A549 (cell line): Measurements from ENCODE around the gene SNX25. TPM values are rescaled to one million over a fixed set of nuclear protein-coding genes. Genes with fewer than 3 reads are reported as not detected.

Experiments used
- ATAC-seq, 2 experiments: fragments of 200-7000 bp in 1 of 2; fragments of >200 bp in 1 of 2; cut with Nextera tagmentation in 1 of 2; cut with Tn5 transposase in 1 of 2; 3 replicates each; pipeline versions ENCODE4 v1.8.0 to v1.9.1; 2018 to 2020; ENCODE audit warnings: mild to moderate bottlenecking in 1 of 2, moderate library complexity in 1 of 2
- CTCF ChIA-PET: fragments of 300-600 bp; sonication (Branson Sonifier 250); formaldehyde crosslinking; extraction: SDS; loops from one replicate; lab custom pipeline; 2021; ENCODE audit warnings: antibody characterized with exemption, inconsistent platforms; lab: Yijun Ruan, JAX
- POLR2A ChIA-PET: fragments of 350-600 bp; formaldehyde crosslinking; extraction: SDS; loops from one replicate; lab custom pipeline; 2021; ENCODE audit warnings: antibody characterized with exemption, inconsistent platforms; lab: Yijun Ruan, JAX
- DNase-seq, 2 experiments: peaks; one replicate each; pipeline versions ENCODE4 v3.0.0 to v3.0.0-alpha.2; 2011 to 2016; ENCODE audit warnings: low read depth in 1 of 2, low spot score in 1 of 2
- FAIRE-seq: peaks from 2 replicates; lab custom pipeline; 2011; peaks lifted over from hg19 to GRCh38; lab: Jason Lieb, UNC
- H3K27ac ChIP-seq, 2 experiments: fragments of >200 bp; sonication (Bioruptor Twin); formaldehyde crosslinking; 3 replicates each; pipeline ENCODE4 v1.5.1; 2016 to 2017
- H3K4me1 ChIP-seq: fragments of >200 bp; sonication (Bioruptor Twin); formaldehyde crosslinking; 3 replicates; pipeline ENCODE4 v1.6.1; 2016
- H3K4me2 ChIP-seq: fragments of >200 bp; sonication (Bioruptor Twin); formaldehyde crosslinking; 3 replicates; pipeline ENCODE4 v1.6.1; 2016
- H3K4me3 ChIP-seq: fragments of >200 bp; sonication (Bioruptor Twin); formaldehyde crosslinking; 3 replicates; pipeline ENCODE4 v1.5.1; 2016
- H3K9me3 ChIP-seq: fragments of >200 bp; sonication (Bioruptor Twin); formaldehyde crosslinking; 3 replicates; pipeline ENCODE4 v1.6.1; 2016
- CBX2 ChIP-seq: fragments of 200-600 bp; sonication (generic); IDR thresholded peaks from 2 replicates; pipeline ENCODE4 v1.6.1; 2016; ENCODE audit warnings: low read depth, mild to moderate bottlenecking, borderline replicate concordance
- EHMT2 ChIP-seq: fragments of 200-600 bp; sonication (generic); IDR thresholded peaks from 2 replicates; pipeline ENCODE4 v1.6.1; 2016; ENCODE audit warnings: antibody characterized with exemption, low read depth, mild to moderate bottlenecking, moderate library complexity
- FOSL2 ChIP-seq, 2 experiments: fragments of 450-650 bp in 1 of 2; fragments of >200 bp in 1 of 2; sonication (Bioruptor Twin) in 1 of 2; formaldehyde crosslinking; IDR thresholded peaks; 2 replicates each; pipeline versions ENCODE4 v1.5.0 to v1.6.1; 2016 to 2020; ENCODE audit warnings: mild to moderate bottlenecking in 1 of 2, moderate library complexity in 1 of 2
- HEYL ChIP-seq: fragments of 250-450 bp; sonication (Bioruptor Pico); IDR thresholded peaks from 2 replicates; pipeline ENCODE4 v1.8.0; 2021; ENCODE audit warnings: mild to moderate bottlenecking, moderate library complexity
- HOXB13 ChIP-seq: fragments of 250-450 bp; sonication (Bioruptor Pico); IDR thresholded peaks from 2 replicates; pipeline ENCODE4 v1.5.0; 2020; ENCODE audit warnings: low read depth, mild to moderate bottlenecking, moderate library complexity
- HOXB5 ChIP-seq: fragments of 250-450 bp; sonication (Bioruptor Pico); IDR thresholded peaks from 2 replicates; pipeline ENCODE4 v1.5.0; 2020; ENCODE audit warnings: mild to moderate bottlenecking, moderate library complexity
- JUN ChIP-seq, 2 experiments: fragments of >200 bp; sonication (Bioruptor Twin); formaldehyde crosslinking; IDR thresholded peaks; 2 replicates in 1 of 2; 3 replicates in 1 of 2; pipeline ENCODE4 v1.6.1; 2016 to 2017
- KDM5A ChIP-seq: fragments of 200-600 bp; sonication (generic); IDR thresholded peaks from 2 replicates; pipeline ENCODE4 v1.6.1; 2016; ENCODE audit warnings: antibody characterized with exemption, mild to moderate bottlenecking
- MYC ChIP-seq: IDR thresholded peaks from 2 replicates; pipeline ENCODE4 v1.6.1; 2012; ENCODE audit warnings: mild to moderate bottlenecking, inconsistent platforms, low read length, improper control_type of control experiment, borderline replicate concordance
- NFE2L2 ChIP-seq: fragments of 150-350 bp; conservative IDR thresholded peaks from 2 replicates; pipeline ENCODE4 v1.6.1; 2014; ENCODE audit warnings: low read length
- NR3C1 ChIP-seq: fragments of >200 bp; sonication (Bioruptor Twin); formaldehyde crosslinking; IDR thresholded peaks from 3 replicates; pipeline ENCODE4 v1.6.1; 2017
- PHF8 ChIP-seq: fragments of 200-600 bp; sonication (generic); IDR thresholded peaks from 2 replicates; pipeline ENCODE4 v1.6.1; 2016; ENCODE audit warnings: low read depth, mild to moderate bottlenecking, antibody characterized with exemption, moderate library complexity, borderline replicate concordance
- POLR2A ChIP-seq: IDR thresholded peaks from 2 replicates; pipeline ENCODE4 v1.6.1; 2012; ENCODE audit warnings: mild to moderate bottlenecking, low read length
- POLR2AphosphoS2 ChIP-seq: conservative IDR thresholded peaks from 2 replicates; pipeline ENCODE4 v1.6.1; 2012; ENCODE audit warnings: low read length, improper control_type of control experiment, inconsistent platforms
- RARB ChIP-seq: fragments of 250-450 bp; sonication (Bioruptor Pico); IDR thresholded peaks from 2 replicates; pipeline ENCODE4 v1.8.0; 2021; ENCODE audit warnings: mild to moderate bottlenecking, moderate library complexity
- RCOR1 ChIP-seq: fragments of 150-350 bp; IDR thresholded peaks from 2 replicates; pipeline ENCODE4 v1.6.1; 2014; ENCODE audit warnings: antibody characterized with exemption, low read length, low read depth
- SREBF2 ChIP-seq: fragments of 450-650 bp; IDR thresholded peaks from 2 replicates; pipeline ENCODE4 v1.6.1; 2014; ENCODE audit warnings: mild to moderate bottlenecking, moderate library complexity
- TP53 ChIP-seq: fragments of 250-450 bp; sonication (Bioruptor Pico); IDR thresholded peaks from 2 replicates; pipeline ENCODE4 v1.5.0; 2021; ENCODE audit warnings: mild to moderate bottlenecking, moderate library complexity
- ZC3H11A ChIP-seq: fragments of 450-650 bp; IDR thresholded peaks from 2 replicates; pipeline ENCODE4 v1.6.1; 2014; ENCODE audit warnings: antibody characterized with exemption, mild to moderate bottlenecking
- WGBS: methylation state at CpG from one replicate; pipeline ENCODE4 v1.1.6; 2017; ENCODE audit errors: missing lambda C conversion rate; 5-methylcytosine and 5-hydroxymethylcytosine counted together
- polyA plus RNA-seq, 4 experiments: library from polyadenylated mRNA; depleted of rRNA in 3 of 4; stranded (reverse); fragments of >200 nt; fragmentation: RNase III in 1 of 4; extraction: RNeasy Plus Mini Kit Qiagen cat#74134 plus additional on column Dnase treatment in 1 of 4; gene quantifications; 2 replicates in 3 of 4; 3 replicates in 1 of 4; pipeline ENCODE4 v1.2.3, GENCODE V29; 2011 to 2017
- TF ChIP-seq, protein P1 (sequence below): fragments of 250-450 bp; sonication (Bioruptor Pico); IDR thresholded peaks from 2 replicates; pipeline ENCODE4 v1.5.0; 2021; ENCODE audit warnings: mild to moderate bottlenecking, moderate library complexity, borderline replicate concordance
- TF ChIP-seq, protein P2 (sequence below): fragments of >200 bp; sonication (Bioruptor Twin); formaldehyde crosslinking; IDR thresholded peaks from 3 replicates; pipeline ENCODE4 v1.6.1; 2016
- TF ChIP-seq, protein P3 (sequence below): fragments of 450-650 bp; IDR thresholded peaks from 2 replicates; pipeline ENCODE4 v1.6.1; 2014; ENCODE audit warnings: antibody characterized with exemption
- TF ChIP-seq, protein P4 (sequence below): fragments of 200-600 bp; sonication (generic); IDR thresholded peaks from 2 replicates; pipeline ENCODE4 v1.6.1; 2016; ENCODE audit warnings: antibody characterized with exemption, mild to moderate bottlenecking, moderate library complexity
- TF ChIP-seq, protein P5 (sequence below): IDR thresholded peaks from 2 replicates; pipeline ENCODE4 v1.6.1; 2012

Gene SNX25
- polyA plus RNA-seq, 2 of the 4 experiments (the other 2 are of a cell fraction): 10.1 to 13.0 TPM

DNA sequence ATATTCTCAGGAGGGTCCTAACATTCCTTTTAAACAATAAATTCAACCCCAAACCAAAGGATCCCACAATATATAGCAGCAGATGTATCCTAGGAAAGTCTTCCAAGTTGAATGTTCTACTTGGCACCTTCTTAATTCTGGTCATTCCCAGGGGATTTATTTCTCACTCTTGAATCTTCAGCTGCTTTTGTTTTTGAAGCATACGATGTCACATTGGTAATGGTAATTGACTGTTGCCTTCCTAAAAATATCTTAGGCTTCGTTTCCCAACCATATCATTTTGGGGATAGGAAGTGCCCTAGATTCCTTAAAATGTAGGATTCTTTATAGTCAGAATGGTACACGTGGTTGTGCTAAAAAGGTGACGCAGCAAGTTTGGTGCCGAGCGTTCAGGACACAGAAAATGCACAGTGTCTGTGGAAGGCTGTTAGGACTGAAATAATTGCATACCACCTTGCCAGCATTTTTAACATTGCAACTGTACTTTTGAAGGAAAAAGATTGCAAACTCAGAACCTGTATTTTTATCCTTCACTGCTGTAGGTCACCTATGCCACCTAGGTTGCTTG is 8.1 kb downstream of the SNX25 start:
- ATAC-seq (no peak), DNase-seq (no peak), FAIRE-seq (no peak)
- Histone ChIP-seq H3K27ac (no peak overlapping the region), H3K4me1 (no peaks in the 10 kb centered on the region), H3K4me3 (no peak overlapping the region), H3K9me3 (no peaks in the 10 kb centered on the region), H3K4me2 (no peak overlapping the region)
- TF ChIP-seq NR3C1 (no peak), KDM5A (no peak), PHF8 (no peak), JUN (IDR thresholded peaks at IDR 0.05) (no peak), NFE2L2 (no peak), MYC (no peak), HOXB13 (CRISPR knock-in tag) (no peak), FOSL2 (IDR thresholded peaks at IDR 0.05) (no peak), FOSL2 (CRISPR knock-in tag; IDR thresholded peaks at IDR 0.05) (no peak), RCOR1 (no peak)
- TF ChIP-seq, protein P1, sequence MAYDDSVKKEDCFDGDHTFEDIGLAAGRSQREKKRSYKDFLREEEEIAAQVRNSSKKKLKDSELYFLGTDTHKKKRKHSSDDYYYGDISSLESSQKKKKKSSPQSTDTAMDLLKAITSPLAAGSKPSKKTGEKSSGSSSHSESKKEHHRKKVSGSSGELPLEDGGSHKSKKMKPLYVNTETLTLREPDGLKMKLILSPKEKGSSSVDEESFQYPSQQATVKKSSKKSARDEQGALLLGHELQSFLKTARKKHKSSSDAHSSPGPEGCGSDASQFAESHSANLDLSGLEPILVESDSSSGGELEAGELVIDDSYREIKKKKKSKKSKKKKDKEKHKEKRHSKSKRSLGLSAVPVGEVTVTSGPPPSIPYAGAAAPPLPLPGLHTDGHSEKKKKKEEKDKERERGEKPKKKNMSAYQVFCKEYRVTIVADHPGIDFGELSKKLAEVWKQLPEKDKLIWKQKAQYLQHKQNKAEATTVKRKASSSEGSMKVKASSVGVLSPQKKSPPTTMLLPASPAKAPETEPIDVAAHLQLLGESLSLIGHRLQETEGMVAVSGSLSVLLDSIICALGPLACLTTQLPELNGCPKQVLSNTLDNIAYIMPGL (CRISPR knock-in tag): no peak
- TF ChIP-seq, protein P2, sequence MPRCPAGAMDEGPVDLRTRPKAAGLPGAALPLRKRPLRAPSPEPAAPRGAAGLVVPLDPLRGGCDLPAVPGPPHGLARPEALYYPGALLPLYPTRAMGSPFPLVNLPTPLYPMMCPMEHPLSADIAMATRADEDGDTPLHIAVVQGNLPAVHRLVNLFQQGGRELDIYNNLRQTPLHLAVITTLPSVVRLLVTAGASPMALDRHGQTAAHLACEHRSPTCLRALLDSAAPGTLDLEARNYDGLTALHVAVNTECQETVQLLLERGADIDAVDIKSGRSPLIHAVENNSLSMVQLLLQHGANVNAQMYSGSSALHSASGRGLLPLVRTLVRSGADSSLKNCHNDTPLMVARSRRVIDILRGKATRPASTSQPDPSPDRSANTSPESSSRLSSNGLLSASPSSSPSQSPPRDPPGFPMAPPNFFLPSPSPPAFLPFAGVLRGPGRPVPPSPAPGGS: no peak
- TF ChIP-seq, protein P3, sequence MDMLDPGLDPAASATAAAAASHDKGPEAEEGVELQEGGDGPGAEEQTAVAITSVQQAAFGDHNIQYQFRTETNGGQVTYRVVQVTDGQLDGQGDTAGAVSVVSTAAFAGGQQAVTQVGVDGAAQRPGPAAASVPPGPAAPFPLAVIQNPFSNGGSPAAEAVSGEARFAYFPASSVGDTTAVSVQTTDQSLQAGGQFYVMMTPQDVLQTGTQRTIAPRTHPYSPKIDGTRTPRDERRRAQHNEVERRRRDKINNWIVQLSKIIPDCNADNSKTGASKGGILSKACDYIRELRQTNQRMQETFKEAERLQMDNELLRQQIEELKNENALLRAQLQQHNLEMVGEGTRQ: no peak
- ChIA-PET CTCF (no interaction called here), POLR2A (no interaction called here)
- WGBS: 81% methylated on average over 6 of the region's 6 CpGs

DNA sequence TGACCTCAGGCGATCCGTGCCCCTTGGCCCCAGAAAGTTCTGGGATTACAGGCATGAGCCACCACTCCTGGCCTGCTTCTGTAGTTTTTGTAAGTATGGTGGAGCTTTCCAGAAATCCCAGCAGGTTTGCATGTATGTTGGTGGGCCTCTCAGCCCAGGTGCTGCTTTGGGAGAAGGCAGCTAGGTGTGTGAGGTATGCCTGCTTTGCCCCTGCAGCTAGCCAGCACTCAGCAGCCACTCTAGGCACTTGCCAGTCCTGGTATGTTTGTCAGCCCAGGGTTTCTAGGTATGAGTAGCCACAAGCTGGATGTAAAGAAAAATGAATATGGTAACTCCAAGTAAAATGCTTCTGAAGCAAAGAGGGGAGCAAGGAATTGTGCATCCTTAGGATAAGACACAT is 8.9 kb downstream of the SNX25 start:
- FAIRE-seq (no peak), ATAC-seq (no peak), DNase-seq (no peak)
- Histone ChIP-seq H3K4me1 (no peaks in the 10 kb centered on the region), H3K27ac (no peak overlapping the region), H3K9me3 (no peaks in the 10 kb centered on the region), H3K4me2 (no peak overlapping the region), H3K4me3 (no peak overlapping the region)
- POLR2A ChIA-PET: no interaction called here
- WGBS: 100% methylated on average over 2 of the region's 2 CpGs
- CTCF ChIA-PET: no interaction called here
- TF ChIP-seq HEYL (CRISPR knock-in tag) (no peak), POLR2AphosphoS2 (no peak), SREBF2 (no peak), ZC3H11A (no peak)

DNA sequence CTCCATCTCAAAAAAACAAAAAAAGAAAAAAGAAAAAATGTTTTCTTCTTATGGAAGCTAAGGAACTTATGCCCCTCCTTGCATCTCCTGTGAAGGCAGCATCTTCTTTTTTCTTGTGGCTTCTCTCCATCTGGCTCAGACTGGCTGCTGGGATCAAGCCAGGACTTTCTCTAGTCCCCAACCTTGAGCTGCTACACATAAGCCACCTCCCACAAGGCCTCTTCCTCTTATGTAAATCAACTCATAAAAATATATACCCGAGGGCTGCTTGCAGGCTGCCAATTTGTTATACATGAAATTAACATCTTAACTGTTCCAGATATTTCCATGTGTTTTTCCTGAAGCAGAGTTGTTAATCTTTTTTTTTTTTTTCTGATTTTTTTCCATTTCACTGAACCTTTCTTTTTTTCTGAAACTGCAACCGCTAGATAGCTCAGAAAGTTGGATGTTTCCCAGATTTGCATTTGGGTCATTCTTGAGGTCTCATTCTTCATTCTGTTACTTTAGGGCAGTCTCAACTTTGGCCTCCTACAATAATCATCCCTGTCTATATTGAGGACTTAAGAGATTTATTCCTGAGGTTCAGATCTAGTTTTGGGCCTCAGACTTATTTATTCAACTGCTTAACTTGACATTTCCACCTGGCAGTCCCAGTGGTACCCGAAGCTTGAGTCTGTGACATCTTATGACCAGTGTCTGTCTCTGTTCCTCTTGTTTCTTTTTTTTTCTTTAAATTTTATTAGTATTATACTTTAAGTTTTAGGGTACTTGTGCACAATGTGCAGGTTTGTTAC is 10.3 kb downstream of the SNX25 start:
- H3K27ac ChIP-seq: no peak overlapping the region
- TF ChIP-seq RARB (CRISPR knock-in tag) (no peak), TP53 (no peak), CBX2 (no peak), EHMT2 (no peak), SREBF2 (no peak), HOXB13 (CRISPR knock-in tag) (no peak), HEYL (CRISPR knock-in tag) (no peak), HOXB5 (no peak), POLR2A (no peak)
- TF ChIP-seq, protein P4, sequence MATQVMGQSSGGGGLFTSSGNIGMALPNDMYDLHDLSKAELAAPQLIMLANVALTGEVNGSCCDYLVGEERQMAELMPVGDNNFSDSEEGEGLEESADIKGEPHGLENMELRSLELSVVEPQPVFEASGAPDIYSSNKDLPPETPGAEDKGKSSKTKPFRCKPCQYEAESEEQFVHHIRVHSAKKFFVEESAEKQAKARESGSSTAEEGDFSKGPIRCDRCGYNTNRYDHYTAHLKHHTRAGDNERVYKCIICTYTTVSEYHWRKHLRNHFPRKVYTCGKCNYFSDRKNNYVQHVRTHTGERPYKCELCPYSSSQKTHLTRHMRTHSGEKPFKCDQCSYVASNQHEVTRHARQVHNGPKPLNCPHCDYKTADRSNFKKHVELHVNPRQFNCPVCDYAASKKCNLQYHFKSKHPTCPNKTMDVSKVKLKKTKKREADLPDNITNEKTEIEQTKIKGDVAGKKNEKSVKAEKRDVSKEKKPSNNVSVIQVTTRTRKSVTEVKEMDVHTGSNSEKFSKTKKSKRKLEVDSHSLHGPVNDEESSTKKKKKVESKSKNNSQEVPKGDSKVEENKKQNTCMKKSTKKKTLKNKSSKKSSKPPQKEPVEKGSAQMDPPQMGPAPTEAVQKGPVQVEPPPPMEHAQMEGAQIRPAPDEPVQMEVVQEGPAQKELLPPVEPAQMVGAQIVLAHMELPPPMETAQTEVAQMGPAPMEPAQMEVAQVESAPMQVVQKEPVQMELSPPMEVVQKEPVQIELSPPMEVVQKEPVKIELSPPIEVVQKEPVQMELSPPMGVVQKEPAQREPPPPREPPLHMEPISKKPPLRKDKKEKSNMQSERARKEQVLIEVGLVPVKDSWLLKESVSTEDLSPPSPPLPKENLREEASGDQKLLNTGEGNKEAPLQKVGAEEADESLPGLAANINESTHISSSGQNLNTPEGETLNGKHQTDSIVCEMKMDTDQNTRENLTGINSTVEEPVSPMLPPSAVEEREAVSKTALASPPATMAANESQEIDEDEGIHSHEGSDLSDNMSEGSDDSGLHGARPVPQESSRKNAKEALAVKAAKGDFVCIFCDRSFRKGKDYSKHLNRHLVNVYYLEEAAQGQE: no peak
- TF ChIP-seq, protein P5, sequence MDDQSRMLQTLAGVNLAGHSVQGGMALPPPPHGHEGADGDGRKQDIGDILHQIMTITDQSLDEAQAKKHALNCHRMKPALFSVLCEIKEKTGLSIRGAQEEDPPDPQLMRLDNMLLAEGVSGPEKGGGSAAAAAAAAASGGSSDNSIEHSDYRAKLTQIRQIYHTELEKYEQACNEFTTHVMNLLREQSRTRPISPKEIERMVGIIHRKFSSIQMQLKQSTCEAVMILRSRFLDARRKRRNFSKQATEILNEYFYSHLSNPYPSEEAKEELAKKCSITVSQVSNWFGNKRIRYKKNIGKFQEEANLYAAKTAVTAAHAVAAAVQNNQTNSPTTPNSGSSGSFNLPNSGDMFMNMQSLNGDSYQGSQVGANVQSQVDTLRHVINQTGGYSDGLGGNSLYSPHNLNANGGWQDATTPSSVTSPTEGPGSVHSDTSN: no peak
- TF ChIP-seq, all 56 proteins: peak for 0
- ChIA-PET POLR2A (no interaction called here), CTCF (interaction anchor here (0.7 kb wide), 1 partner anchor 903 kb away, joined by 3 read pairs; no protein-coding TSS in a partner anchor)
- Histone ChIP-seq H3K4me3 (no peak overlapping the region), H3K9me3 (no peaks in the 10 kb centered on the region), H3K4me2 (no peak overlapping the region), H3K4me1 (no peaks in the 10 kb centered on the region)
- DNase-seq (no peak), FAIRE-seq (no peak), ATAC-seq (no peak)
- WGBS: 70% methylated on average over 3 of the region's 3 CpGs
